HG03175 (cell line): Measurements from ENCODE around the gene FLAD1.

ENCODE experiments used
- ATAC-seq: cut with Tn5 transposase; IDR thresholded peaks from one replicate; pipeline ENCODE4 v1.9.1; 2021; ENCODE audit warnings: mild to moderate bottlenecking, moderate library complexity; ENCODE audit not compliant: unreplicated experiment

The FLAD1 gene

DNA sequence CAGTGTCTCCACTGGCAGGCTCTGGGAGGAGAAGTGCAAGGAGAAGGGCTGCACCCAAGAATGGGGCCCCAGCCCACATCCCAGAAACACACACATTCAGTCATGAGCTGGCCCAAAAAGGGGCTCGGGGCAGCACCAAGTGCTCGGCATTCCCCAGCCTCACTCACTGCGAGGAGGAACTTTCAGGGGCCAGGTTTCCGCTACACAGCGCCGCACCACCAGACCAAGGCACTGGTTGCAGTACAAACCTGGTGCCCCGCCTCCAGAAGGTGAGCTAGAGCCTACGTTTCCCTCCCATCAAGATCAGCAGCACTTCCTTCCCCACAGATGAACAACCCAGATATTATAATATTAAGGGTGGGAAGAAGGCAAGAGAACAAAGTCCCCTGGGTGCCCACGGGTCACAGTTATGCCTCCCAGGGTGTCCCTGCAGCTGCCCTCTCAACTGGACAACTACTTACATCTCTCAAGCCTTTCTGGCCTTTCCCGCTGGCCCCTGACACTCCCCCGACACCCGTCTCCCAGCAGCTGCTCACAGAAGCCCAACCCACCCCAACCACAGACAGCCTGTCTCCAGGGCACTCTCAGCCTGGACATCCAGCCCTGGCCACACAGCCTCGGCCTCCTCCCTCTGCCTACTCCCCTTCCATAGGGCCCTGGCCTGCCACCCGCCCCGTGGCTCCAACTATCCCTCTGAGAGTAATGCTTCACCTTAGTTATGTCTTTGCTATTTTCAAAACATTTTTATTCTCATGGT lies 31.1 kb upstream of the FLAD1 start:
- ATAC-seq, result no peak

DNA sequence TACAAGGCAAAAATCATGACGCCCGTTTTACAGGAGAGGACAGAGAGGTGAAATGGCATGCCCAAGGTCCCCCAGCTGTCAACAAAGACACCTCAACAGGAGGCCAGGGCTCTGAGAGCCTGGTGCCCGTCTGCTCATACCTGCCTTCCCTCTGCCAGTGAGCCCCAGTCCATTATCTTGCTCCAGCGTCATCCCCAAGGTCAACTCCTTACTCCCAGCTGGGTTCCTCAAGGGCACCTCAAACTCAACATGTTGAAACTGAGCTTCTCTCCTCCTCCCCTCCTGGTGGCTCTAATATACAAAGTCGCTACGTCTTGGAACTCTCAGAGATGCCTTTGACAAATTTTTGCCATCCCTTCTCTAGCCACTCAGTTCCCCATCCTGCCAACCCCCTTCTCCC lies 30.5 kb upstream of the FLAD1 start:
- ATAC-seq, result no peak

DNA sequence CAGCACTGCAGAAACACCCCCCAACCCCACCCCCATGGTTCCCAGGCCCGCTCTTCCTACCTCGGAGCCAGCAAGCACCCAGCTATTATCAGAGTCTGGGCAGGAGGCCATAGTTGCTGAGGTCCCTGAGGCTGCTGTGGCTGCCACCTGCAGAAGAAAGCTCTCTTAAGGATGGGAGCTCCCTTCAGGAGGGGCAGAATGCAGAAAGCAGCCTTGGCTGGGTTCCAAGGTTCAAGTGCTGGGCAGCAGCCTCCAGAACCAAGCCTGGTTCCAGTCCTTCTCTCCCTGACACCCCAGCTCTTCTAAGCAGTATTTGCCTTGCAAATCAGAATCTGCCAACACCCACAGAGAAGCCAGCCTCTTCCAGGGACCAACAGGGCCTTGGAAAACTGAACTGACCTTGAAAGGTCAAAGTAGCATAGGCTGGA lies 29.5 kb upstream of the FLAD1 start:
- ATAC-seq, result no peak

DNA sequence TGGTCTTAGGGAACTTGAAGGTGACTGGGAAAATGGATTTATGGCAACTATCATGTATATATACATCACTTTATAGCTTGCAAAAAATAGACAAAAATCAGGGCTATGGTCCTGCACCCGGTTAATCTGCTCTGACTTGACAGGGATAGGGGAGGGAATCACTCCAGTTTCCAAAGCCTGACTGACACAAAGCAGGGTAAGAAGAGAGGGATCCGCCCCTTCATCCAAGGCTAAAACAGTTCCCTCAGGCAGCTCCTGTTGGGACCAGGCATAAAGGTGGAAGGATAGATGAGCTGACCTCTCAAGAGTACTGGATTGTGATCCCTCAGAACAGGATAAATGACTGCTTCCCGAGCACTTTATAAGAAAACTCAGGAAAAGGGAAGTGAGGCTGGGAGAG lies 28.6 kb upstream of the FLAD1 start:
- ATAC-seq, result no peak

DNA sequence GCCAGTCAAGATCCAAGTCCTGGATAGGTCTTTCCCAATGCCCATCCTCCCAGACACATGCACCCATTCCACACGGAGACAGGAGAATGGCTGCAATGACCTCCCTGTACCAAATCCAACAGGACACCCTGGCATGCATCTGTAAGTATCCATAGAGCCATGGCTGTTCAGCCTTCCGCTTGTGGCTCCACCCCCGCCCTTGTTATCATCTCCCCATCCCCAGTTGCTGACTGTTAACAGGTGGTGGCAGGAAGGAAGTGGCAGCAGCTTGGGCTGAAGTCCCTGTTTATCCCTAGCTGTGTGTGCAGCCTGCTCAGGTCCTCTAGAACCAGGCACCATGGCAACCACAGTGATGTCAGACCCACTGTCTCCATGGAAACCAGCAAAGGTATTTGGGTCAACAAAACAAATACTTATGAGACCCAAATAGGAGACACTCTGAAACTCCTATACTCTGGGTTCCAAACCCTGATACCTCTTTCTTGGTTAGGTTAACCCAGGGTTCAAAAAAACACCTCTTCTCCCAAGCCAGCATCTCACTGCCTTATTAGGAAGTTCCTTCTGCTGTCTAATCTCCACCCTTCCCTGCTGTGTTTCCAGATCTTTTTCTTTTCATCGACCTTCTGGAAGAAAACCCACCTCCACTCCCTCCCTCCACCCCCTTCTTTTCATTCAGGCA lies 28.0 kb upstream of the FLAD1 start:
- peak; percentile 65 for ATAC-seq

DNA sequence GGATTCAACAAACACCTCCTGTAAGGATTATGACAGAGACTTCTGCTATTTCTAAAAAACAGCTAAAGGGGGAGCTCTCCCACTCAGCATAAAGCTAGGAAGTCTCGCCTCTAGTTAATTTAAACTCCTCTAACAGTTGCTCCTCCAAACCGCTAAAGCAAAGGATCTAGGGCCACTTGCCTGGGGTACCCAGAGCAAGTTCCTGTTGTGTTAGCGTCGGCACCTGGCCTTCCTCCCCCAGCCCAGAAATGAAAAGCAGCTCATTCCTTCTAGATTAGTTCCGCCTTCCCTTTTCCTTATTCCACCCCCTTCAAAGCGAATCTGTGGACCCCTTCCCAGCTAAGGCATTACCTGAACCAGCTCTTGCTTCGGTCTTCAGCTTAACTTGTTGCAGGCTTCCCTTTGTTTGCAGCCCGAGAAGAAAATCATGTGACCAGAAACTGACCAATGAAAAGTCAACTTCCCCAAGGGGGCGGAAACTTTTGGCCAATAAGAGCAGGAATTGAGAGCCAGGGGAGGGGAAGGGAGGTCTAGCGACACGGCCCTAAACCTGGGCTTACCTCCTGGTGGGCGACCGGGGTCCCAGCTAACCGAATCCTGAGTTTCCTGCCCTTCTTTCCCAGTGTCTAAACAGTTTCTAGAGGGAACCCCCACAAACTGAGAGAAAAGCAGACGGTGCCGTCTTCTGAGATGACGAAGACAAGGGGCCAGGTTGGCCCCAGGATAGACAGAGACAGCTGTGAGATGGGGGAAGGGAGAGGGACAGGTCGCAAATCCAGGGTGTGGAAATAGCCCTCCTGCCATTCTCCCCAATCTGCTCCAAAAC lies 27.2 kb upstream of the FLAD1 start, which contains the start of gene PBXIP1:
Gene PBXIP1 (minus strand): TSS at position 382 of the 826 bp plus-strand sequence. CDS start 2,378 bp downstream, outside the sequence.
- ATAC-seq, result peak; percentile 65

DNA sequence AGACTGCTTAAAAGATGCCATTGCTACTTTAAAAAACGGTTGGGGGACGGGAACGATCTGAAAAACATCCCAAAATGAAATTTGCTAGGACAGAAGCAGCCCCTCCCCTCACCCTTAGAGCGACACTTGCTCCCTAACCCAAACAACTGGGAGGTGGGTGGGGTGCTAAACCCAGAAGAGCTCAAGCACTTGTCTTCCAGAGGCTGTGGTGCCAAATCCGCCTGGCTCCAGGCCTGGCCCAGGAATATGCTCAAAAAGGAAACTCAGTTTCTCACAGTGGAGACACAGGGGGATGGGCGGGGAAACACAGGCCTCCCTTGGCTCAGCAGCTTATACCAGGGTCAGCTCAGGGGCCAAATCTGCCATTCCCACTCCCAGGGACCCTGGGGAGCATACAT lies 26.6 kb upstream of the FLAD1 start:
- ATAC-seq, result no peak

DNA sequence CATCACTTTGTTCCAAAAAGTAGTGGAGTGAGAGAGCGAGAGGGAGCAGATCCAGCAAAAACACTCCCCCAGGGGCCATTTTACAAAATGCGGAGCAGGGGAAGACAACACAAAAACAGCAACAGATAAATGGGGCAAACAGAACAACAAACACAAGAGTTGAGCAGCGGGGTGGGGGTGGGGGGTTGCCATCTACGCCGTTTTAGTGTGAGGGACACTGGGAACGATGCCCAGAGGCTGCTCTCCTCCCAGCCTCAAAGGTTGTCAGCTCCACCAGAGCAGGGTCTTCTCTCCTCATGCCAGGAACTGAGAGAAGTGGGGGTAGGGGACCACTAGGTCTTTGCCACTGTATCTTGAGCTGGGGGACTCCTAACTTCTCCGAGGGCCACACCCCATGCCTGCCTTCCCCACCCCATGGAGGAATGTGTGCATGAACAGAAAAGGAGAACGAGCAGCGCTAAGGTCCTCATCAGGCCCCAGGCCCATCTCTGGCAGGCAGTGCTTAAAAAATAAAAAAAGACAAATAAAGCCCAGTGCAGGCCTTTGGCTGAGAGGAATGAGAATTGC lies 26.0 kb upstream of the FLAD1 start:
- ATAC-seq, result no peak

DNA sequence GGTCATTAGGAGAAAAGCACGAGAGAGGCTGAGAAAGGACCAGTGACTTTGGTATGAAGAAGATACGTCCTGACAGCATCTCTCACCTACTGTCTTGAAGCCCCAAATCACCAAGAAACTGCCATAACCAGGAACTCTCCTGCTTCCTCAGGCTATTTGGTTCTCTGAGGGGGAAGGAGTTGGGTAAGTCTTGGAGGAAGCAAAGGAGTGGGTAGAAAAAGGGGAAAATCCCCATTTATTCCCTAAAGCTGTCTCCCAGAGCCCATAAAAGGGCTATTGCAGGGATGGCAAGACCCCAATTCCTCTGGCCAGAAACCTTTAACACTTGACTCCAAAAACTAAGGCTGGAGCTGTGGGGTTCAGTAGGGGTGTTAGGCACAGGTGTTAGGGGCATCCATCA lies 25.1 kb upstream of the FLAD1 start:
- no peak for ATAC-seq

DNA sequence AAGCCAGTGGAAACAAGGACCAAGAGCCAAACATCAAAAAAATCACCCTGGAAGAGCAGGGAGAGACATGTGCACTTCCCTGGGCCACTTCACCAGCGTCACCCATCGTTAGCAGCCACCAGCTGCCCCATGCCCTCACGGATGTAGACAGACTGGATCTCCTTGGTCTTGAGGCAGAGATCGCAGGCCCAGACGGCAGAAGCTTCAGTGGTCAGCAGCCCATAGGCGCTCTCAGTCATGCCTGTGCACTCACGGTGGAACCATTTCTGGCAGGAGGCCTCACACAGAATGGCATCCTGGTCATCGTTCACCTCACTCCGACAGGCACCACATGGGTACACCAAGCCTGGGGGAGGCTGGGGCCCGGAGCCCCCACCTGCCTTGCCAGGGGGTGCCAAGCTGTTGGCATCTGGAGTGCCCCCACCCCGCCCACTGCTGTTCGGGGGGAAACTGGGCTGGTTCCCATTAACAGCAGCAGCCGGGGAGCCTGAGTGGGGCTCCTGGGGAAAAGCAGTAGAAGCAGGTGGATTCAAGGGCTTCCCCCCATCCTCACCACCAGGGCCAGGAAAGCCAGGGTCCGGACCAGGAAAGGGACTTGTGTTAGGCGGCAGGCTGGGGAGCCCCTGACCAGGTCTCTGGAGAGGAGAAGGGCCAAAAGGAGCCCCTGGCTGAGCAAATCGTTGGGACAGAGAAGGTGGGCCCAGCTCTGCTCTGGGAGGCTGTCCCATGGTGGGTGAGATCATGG lies 24.3 kb upstream of the FLAD1 start:
- no peak for ATAC-seq

DNA sequence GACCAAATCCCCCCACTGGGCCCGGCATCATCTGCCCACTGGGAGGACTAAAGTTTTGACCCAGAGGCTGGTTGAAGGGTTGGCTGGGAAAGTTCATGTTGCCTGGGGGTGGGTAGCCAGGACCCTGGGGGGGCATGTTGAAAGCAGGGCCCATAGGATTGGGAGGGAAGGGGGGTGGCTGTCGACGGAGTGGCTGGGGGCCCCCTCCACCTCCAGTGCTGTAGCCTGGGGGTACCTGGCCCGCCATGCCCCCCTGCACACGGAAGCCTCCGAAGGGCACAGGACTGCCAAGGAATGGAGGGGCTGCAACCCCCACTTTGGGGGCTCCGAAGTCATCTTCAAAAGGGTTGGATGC lies 23.7 kb upstream of the FLAD1 start:
- ATAC-seq, result no peak

DNA sequence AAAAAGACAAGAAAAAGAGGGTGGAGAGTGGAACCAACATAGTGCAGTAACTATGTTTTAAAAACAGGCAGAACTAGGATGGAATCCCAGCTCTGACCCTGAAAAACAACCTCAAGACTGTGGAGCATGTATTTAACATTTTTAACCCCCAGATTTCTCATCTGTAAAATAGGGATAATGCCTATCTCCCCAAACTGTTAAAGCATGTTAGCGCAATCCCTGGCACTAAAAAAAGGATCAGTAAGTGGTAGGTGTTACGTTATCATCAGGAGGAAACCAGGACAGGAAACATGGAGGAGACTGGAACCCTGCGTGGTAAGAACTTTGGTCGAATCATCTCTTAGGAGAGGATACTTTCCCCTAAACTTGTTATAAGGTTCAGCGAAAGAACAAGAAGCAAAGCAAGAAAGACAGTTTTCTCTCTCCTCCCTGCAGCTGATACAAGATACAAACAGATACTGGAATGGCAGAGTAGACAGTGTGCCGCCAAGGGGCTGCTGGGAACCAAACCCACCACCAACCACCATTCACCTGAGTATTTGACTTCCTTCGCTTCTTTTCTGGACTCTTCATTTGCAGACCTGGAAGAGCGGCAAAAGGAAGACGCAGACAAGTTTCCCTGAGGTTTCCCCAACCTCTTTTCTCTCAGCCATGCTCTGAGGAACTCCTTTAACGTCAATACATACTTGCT lies 22.6 kb upstream of the FLAD1 start:
- no peak for ATAC-seq

DNA sequence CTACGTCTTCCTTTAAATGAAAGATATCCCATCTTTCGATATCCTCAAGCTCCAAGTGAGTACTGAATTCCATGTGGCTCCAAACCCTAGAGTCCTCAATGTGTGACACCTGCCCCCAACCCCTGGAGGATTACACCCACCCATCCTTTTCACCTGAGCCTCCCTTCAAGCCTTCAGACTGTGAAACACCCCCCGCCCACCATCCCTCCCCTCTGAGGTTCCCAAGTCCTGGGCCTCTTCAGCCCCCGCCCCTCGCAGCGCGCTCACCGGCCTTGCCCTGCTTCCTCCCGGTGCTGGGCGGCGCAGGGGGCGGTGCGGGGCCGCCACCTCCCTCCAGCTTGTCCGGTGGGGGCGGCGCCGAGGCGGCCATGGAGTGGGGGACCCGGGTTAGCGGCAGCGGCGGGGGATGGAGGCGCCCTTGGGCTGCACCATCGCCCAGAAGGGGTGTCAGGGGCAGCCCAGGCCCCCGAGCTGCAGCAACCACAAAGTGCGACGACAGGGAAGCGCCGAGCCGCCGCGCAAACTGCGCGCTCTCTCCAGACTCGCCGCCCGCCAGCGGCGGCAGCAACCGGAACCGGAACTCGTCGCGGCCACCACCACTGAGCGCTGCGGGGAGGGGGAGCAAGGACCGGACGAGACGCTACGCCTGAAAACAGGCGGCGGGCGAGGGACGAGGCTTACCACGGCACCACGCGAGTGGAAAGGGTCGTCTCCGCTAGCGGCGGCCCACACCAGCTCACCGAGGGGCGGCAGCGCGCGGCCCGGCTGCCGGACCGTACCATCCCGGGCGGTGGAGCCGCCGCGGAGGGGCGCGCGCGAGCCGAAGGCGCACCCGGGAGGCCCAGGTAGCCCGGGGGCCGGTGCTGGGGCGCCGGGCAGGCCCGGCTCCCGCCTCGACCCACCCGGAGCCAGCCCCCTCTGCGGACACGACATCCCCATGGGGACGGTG lies 21.7 kb upstream of the FLAD1 start, which contains the start of gene PYGO2:
Gene PYGO2 (minus strand): TSS at position 576 of the 949 bp plus-strand sequence. CDS start 206 bp downstream, at position 370.
- ATAC-seq, result peak; percentile 79

DNA sequence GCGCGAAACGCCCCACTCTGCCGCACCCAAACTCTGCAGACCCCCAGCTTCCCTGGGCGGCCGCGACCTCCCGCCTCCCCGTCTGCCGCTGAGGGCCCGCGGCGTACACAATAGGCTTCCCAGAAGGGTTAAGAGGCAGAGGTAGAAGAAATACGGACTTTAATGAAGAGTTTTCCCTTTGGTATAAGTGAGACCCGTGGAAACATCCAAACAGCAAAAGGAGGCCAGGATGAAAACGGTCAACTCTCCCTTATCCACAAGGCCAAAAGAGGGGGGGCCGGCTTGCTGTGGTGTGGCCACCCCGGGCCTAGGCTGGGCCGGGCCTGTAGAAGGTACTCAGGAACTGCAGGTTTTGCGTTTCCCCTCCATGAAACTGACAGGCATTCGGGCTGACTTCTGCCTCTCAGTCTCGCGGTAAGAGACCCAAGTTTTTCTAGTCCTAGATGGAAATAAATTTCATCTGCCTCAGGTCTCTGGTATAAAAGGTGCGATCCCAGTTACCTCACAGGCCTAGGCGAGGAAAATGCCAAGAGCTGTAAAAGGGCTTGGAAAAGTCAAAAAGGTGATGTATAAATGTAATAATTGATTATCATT lies 20.9 kb upstream of the FLAD1 start:
- ATAC-seq, result no peak

DNA sequence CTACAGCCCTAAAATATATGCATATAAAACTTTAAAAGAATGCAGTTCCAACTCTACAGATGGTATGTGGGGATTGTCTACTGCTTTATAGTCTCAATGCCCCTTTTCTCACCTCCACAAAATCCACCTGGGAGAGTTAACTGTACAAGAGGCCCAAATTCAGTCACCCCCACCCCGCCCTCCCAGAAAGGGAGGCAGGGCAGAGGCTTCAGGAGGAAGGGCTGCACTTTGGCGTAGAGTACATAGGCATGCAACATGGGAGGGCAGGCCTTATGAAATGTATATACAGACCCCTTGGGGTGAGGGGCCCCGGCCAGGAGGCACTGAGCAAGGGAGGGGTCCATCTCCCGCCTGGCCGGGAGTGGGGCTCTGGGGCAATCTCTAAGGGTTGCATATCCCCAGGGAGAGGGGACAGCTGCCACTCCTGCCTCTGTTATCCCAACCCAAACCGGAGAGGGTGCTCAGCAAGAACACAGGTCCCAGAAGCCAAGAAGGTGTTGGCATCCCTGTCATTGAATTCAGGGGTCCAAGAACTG lies 20.3 kb upstream of the FLAD1 start:
- ATAC-seq, result no peak

DNA sequence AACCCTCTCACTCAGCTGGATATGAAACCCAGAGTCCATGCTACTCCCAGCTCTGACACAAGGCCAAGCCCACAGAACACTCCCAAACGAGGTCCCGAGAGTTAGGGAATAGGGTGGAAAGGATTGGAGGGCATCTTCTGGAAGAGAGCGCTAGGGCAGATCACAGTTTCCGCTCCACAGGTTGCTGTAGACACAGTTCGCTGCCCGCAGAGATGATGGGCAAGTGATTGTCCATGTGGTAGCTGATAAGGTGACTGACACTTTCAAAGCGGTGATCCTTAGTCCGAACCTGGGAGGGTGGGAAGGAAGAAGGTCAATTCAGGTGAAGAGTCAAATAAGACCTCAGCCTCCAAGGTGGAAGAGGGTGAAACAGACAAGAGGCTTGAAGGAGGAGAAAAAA lies 19.5 kb upstream of the FLAD1 start:
- ATAC-seq, result no peak

DNA sequence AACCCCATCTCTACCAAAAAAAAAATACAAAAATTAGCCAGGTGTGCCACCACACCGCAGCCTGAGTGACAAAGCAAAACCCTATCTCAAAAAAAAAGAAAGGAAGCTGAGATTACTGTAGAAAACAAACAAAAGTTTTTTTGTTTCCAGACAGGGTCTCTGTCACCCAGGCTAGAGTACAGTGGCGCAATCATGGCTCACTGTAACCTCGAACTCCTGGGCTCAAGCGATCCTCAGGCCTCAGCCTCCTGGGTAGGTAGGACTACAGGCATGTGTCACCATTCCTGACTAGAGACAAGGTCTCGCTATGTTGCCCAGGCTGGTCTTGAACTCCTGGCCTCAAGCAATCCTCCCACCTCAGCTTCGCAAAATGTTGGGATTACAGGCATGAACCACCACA lies 18.8 kb upstream of the FLAD1 start:
- no peak for ATAC-seq

DNA sequence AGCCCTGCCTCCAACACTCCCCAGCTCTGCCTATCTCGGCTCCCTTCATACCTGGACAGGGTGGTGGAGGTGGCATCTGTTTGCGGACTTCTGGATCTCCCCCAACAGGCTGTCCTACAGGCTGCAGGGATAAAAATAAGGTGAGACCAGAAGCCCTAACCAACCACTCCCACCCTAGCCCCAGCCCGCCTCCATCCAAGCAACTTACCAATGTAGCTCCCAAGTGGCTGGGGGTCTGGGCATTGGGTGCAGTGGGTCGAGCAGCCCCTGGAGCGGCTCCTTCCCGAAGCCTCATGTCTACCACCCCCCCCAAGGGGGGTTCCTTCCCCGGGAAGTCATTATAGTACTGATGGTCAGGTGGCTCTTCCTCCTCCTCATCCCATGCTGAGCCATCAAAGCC lies 17.0 kb upstream of the FLAD1 start:
- ATAC-seq, result no peak
